ENCODE measurements around the gene PLPPR2. TPM values are rescaled to one million over a fixed set of nuclear protein-coding genes. Genes with fewer than 3 reads are reported as not detected.
"Not testable (repeated sequence)": the region's sequence is repeated elsewhere in the genome, so short reads cannot be mapped to it uniquely, and the experiment has no call there.

The PLPPR2 gene
- total and polyA plus RNA-seq, 4 donors: 11.4 to 41.0 (median 36.9) TPM

DNA sequence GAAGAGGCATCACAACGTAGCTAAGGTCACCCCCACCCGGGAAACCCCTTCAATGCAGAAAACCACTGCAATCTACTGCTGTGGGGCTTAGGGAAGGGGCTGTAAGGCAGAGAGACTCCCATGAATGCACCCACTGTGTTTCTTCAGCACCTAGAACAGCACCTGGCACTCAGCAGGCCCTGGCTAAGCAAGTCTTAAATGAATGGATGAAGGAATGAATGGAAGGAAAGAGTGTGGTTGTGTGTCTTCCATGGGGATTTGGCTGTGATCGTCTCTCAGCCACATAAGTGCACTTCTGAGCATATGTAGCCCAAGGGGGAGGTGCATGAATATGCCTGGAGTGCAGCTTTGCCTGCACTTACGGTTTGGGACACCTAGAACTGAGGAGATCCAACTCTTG, 6.1 kb upstream of the PLPPR2 start:
- WGBS, 2 donors: 90 to 94% methylated on average over 4 of the region's 4 CpGs
- Histone ChIP-seq H3K4me1 (ENCODE audit: control insufficient read depth in 1 of 2, insufficient read depth in 2 of 2, low read length in 2 of 2) (no peaks in the 10 kb centered on the region), H3K27ac (ENCODE audit: low read depth in 1 of 2, low read length in 2 of 2) (no peak overlapping the region), H3K27me3 (ENCODE audit: control insufficient read depth in 1 of 2, insufficient read depth in 2 of 2, low read length in 1 of 2) (no peaks in the 10 kb centered on the region), H3K36me3 (ENCODE audit: control insufficient read depth in 1 of 2, insufficient read depth in 2 of 2, low read length in 1 of 2) (no peaks in the 10 kb centered on the region), H3K4me3 (ENCODE audit: low read length in 2 of 2) (no peak overlapping the region), H3K9me3 (ENCODE audit: control insufficient read depth, low read length) (peaks cover 1% of the 10 kb centered on the region)
- ATAC-seq (ENCODE audit: low FRiP score) (no peak), DNase-seq (no peak)
- intact Hi-C loops (cut with DNase I): no loop called here

DNA sequence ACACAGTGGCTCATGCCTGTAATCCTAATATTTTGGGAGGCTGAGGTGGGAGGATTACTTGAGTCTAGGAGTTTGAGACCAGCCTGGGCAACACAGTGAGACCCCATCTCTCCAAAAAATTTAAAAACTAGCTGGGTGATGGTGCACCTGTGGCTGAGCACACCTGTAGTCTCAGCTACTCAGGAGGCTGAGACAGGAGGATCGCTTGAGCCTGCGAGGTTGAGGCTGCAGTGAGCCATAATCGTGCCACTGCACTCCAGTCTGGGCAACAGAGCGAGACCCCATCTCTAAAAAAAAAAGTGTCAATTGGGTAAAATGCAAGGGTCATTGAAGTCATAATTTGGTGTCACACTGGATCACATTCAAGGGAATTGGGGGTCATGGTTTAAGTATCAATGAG, 1.1 kb upstream of the PLPPR2 start:
- H3K4me3 ChIP-seq (ENCODE audit: low read length in 2 of 2); DNase-seq; H3K4me1 ChIP-seq (ENCODE audit: control insufficient read depth in 1 of 2, insufficient read depth in 2 of 2, low read length in 2 of 2); H3K27me3 ChIP-seq (ENCODE audit: control insufficient read depth in 1 of 2, insufficient read depth in 2 of 2, low read length in 1 of 2); ATAC-seq (ENCODE audit: low FRiP score); H3K27ac ChIP-seq (ENCODE audit: low read depth in 1 of 2, low read length in 2 of 2); H3K9me3 ChIP-seq (ENCODE audit: control insufficient read depth, low read length); H3K36me3 ChIP-seq (ENCODE audit: control insufficient read depth in 1 of 2, insufficient read depth in 2 of 2, low read length in 1 of 2); intact Hi-C loops (cut with DNase I): not testable (repeated sequence)
- WGBS, 2 donors: 95 to 97% methylated on average over 4 of the region's 4 CpGs

DNA sequence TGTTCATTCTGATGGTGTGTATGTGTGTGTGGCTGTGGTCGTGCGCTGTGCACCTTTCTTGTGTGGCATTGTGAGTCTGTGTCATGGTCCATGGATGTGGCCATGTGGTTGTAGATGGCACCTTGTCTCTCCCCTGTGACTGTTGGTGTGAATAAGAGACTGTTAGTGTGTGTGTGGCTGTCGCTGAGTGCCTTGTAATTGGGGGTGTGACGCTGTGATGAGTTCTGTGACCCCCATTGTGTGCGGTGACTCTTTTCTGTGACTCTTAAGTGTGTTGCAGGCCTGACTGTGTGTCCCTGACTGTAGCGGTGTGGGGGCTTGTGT, 804 bp downstream of the PLPPR2 start:
- 69 to 78% methylated on average over 6 of the region's 6 CpGs for WGBS, 2 donors

DNA sequence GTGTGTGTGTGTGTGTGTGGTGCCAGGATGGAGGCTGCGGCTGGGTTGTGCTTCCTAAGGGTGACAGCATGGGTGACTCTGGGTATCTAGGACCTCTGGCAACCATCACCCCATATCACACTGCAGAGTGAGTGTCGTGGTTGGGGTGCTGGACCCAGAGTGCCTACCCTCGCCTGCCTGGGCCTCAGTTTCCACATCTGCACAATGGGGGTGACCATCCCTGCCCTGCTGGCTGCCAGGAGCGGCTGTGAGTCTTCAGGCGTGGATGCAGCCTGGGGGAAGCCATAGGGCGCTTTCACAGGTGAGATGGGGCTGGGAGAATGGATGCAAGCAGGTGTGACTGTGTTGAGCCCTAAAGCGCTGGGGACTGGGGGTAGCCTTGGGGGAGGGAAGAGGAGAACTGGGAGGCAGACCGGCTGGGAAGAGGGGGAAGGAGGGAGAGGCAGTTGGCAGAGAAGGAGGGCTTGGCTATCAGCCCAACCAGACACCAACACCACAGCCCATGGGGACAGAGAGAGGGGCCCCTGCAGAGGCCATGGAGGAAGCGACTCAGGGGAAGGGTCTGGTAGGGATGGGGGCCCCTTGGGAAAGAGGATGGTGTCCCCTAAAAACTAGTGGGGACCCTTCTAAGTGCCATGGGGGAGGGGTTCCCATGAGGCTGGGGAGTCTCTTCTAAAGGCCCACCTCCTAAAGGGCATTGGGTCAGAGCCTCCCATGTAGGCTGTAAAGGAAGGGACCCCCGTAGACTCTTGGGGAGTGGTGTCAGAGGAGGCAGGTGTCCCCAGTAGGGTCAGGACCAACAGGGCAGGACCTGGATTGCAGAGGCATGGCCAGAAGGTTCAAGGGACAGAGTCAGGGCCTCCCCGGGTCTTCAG, 1.7 kb downstream of the PLPPR2 start:
- H3K36me3 ChIP-seq (ENCODE audit: control insufficient read depth in 1 of 2, insufficient read depth in 2 of 2, low read length in 1 of 2): peaks cover 0 to 5% of the 10 kb centered on the region in 2 donors
- intact Hi-C loops (cut with DNase I): no loop called here
- no peak for DNase-seq

More for the DNA sequence above, 804 bp downstream of the PLPPR2 start:
- Histone ChIP-seq H3K9me3 (ENCODE audit: control insufficient read depth, low read length) (no peaks in the 10 kb centered on the region), H3K4me3 (ENCODE audit: low read length in 2 of 2) (peak overlapping the region in 1 of 2 donors; percentile 51), H3K27me3 (ENCODE audit: control insufficient read depth in 1 of 2, insufficient read depth in 2 of 2, low read length in 1 of 2) (no peaks in the 10 kb centered on the region), H3K36me3 (ENCODE audit: control insufficient read depth in 1 of 2, insufficient read depth in 2 of 2, low read length in 1 of 2) (peaks cover 0 to 4% of the 10 kb centered on the region in 2 donors), H3K27ac (ENCODE audit: low read depth in 1 of 2, low read length in 2 of 2) (peak overlapping the region in 1 of 2 donors; percentile 16), H3K4me1 (ENCODE audit: control insufficient read depth in 1 of 2, insufficient read depth in 2 of 2, low read length in 2 of 2) (no peaks in the 10 kb centered on the region)
- intact Hi-C loops (cut with DNase I): no loop called here
- ATAC-seq (ENCODE audit: low FRiP score): no peak
- no peak for DNase-seq

DNA sequence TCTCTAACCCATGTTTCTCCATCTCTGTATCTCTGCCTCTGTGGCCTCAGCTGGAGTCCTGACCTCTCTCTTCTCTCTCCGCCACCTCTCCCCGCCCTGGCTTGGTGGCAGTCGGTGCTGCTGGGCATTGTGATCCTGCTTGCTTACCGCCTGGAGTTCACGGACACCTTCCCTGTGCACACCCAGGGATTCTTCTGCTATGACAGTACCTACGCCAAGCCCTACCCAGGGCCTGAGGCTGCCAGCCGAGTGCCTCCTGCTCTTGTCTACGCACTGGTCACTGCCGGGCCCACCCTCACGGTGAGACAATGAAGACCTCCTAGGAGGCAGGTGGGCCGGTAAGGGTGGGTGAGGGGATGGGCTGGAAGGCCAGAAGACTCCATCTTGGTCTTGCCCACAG, 4.2 kb downstream of the PLPPR2 start:
- Histone ChIP-seq H3K9me3 (ENCODE audit: control insufficient read depth, low read length) (no peaks in the 10 kb centered on the region), H3K27ac (ENCODE audit: low read depth in 1 of 2, low read length in 2 of 2) (no peak overlapping the region), H3K27me3 (ENCODE audit: control insufficient read depth in 1 of 2, insufficient read depth in 2 of 2, low read length in 1 of 2) (no peaks in the 10 kb centered on the region), H3K36me3 (ENCODE audit: control insufficient read depth in 1 of 2, insufficient read depth in 2 of 2, low read length in 1 of 2) (peaks cover 0 to 5% of the 10 kb centered on the region in 2 donors), H3K4me1 (ENCODE audit: control insufficient read depth in 1 of 2, insufficient read depth in 2 of 2, low read length in 2 of 2) (no peaks in the 10 kb centered on the region), H3K4me3 (ENCODE audit: low read length in 2 of 2) (no peak overlapping the region)
- WGBS, 2 donors: 88 to 89% methylated on average over 11 of the region's 11 CpGs
- no peak for ATAC-seq (ENCODE audit: low FRiP score)
- DNase-seq: no peak
- intact Hi-C loops (cut with DNase I): no loop called here

More for the DNA sequence above, 1.7 kb downstream of the PLPPR2 start:
- no peaks in the 10 kb centered on the region for H3K9me3 ChIP-seq (ENCODE audit: control insufficient read depth, low read length)
- WGBS, 2 donors: 80 to 82% methylated on average over 11 of the region's 11 CpGs
- no peak overlapping the region for H3K4me3 ChIP-seq (ENCODE audit: low read length in 2 of 2)
- H3K4me1 ChIP-seq (ENCODE audit: control insufficient read depth in 1 of 2, insufficient read depth in 2 of 2, low read length in 2 of 2): no peaks in the 10 kb centered on the region
- no peaks in the 10 kb centered on the region for H3K27me3 ChIP-seq (ENCODE audit: control insufficient read depth in 1 of 2, insufficient read depth in 2 of 2, low read length in 1 of 2)
- H3K27ac ChIP-seq (ENCODE audit: low read depth in 1 of 2, low read length in 2 of 2): no peak overlapping the region
- no peak for ATAC-seq (ENCODE audit: low FRiP score)

DNA sequence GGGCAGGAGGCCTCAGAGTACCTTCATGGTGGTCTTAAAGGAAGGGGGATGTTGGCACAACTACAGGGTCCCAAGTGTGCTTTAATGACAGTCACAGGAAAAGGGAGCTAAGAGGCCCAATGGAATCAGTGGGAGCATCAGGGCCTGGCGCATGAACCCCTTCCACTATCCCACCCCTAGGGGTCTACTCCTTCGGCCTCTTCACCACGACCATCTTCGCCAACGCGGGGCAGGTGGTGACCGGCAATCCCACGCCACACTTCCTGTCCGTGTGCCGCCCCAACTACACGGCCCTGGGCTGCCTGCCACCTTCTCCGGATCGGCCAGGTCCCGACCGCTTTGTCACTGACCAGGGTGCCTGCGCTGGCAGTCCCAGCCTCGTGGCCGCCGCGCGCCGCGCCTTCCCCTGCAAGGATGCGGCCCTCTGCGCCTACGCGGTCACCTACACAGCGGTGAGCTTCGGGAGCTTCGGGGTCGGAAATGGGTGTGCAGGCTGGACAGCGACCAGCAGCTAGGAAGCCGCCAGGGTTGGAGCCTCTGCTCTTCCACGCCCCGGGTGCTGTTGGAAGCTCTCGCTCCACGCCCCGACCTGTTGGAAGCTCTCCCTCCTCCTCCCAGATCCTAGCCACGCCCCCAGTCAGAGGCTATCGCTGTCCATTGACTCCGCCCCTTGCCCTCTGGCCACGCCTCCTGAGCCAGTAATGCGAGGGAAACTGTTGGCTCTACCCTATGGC, 6.0 kb downstream of the PLPPR2 start:
- peaks cover 0 to 8% of the 10 kb centered on the region in 2 donors for H3K36me3 ChIP-seq (ENCODE audit: control insufficient read depth in 1 of 2, insufficient read depth in 2 of 2, low read length in 1 of 2)

DNA sequence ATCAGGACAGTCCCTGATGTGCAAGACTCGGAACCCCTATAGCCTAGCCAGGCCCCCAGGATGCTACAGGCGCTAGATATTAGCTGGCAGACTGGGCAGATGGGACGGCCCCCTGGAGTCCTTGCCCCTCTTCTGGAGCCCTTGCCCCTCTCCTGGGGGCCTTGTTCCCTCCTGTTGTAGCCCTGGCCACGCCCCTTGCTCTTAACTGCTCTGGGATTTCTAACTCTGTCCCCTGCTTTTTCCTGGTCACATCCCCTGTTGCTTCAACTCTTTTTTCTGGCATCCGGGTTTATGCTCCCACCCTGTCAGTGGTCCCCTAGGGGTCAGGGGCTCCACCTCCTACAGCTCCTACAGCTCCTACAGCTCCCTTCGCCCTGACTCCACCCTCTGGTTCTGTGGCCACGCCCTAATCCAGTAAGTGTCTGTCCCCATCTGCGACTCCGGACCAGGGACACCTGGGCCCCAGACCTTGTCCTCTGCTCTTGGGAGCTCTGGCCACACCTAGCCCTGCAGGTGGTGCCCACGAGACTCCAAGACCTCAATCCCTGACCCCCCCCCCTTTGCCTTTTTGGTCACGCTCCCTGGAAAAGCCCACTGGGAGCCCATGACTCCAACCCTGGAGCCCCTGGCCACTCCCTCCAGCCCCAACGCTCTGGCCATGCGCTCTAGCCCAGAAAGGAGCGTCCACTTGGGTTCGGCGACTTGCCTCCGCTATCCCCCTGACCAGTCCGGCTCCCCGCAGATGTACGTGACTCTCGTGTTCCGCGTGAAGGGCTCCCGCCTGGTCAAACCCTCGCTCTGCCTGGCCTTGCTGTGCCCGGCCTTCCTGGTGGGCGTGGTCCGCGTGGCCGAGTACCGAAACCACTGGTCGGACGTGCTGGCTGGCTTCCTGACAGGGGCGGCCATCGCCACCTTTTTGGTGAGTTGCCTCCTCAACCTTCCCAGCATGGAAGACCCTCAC, 6.8 kb downstream of the PLPPR2 start:
- DNase-seq (no peak), ATAC-seq (ENCODE audit: low FRiP score) (no peak)
- intact Hi-C loops (cut with DNase I): no loop called here
- H3K9me3 ChIP-seq (ENCODE audit: control insufficient read depth, low read length): no peaks in the 10 kb centered on the region
- H3K36me3 ChIP-seq (ENCODE audit: control insufficient read depth in 1 of 2, insufficient read depth in 2 of 2, low read length in 1 of 2): peaks cover 0 to 8% of the 10 kb centered on the region in 2 donors
- H3K4me1 ChIP-seq (ENCODE audit: control insufficient read depth in 1 of 2, insufficient read depth in 2 of 2, low read length in 2 of 2): no peaks in the 10 kb centered on the region
- H3K4me3 ChIP-seq (ENCODE audit: low read length in 2 of 2): no peak overlapping the region
- WGBS, 2 donors: 83 to 84% methylated on average over 34 to 35 of the region's 35 CpGs
- no peak overlapping the region for H3K27ac ChIP-seq (ENCODE audit: low read depth in 1 of 2, low read length in 2 of 2)
- H3K27me3 ChIP-seq (ENCODE audit: control insufficient read depth in 1 of 2, insufficient read depth in 2 of 2, low read length in 1 of 2): no peaks in the 10 kb centered on the region

More for the DNA sequence above, 6.0 kb downstream of the PLPPR2 start:
- peak; percentile 3 for ATAC-seq (ENCODE audit: low FRiP score)
- no peaks in the 10 kb centered on the region for H3K4me1 ChIP-seq (ENCODE audit: control insufficient read depth in 1 of 2, insufficient read depth in 2 of 2, low read length in 2 of 2)
- no peak for DNase-seq
- H3K27me3 ChIP-seq (ENCODE audit: control insufficient read depth in 1 of 2, insufficient read depth in 2 of 2, low read length in 1 of 2): no peaks in the 10 kb centered on the region
- WGBS, 2 donors: 66 to 71% methylated on average over 43 of the region's 43 CpGs
- no peak overlapping the region for H3K27ac ChIP-seq (ENCODE audit: low read depth in 1 of 2, low read length in 2 of 2)
- no peaks in the 10 kb centered on the region for H3K9me3 ChIP-seq (ENCODE audit: control insufficient read depth, low read length)
- intact Hi-C loops (cut with DNase I): no loop called here
- H3K4me3 ChIP-seq (ENCODE audit: low read length in 2 of 2): no peak overlapping the region

DNA sequence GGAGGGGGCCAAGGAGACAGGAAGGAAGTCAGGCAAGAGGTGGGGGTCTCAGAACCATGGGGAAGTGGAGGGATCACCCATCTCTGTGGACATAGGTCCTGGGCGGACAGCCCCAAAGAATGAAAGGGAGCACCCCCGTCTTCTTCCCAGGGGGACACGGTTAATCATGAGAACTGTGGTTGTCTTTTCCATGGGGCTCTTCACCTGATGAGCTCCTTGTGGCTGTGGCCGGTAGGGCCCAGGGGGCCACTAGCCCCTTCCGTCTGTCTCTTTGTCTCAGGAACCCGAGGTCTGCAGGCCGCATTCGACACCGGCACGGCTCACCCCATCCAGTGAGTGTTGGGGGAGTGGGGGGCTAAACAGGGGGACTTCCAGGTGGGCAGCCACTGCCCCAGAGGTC, 8.6 kb downstream of the PLPPR2 start:
- no peak for DNase-seq
- intact Hi-C loops (cut with DNase I): no loop called here
- WGBS, 2 donors: 91% methylated on average over 10 of the region's 10 CpGs

More for the DNA sequence above, 8.6 kb downstream of the PLPPR2 start:
- ATAC-seq (ENCODE audit: low FRiP score): no peak
- no peaks in the 10 kb centered on the region for H3K27me3 ChIP-seq (ENCODE audit: control insufficient read depth in 1 of 2, insufficient read depth in 2 of 2, low read length in 1 of 2)
- H3K4me3 ChIP-seq (ENCODE audit: low read length in 2 of 2): no peak overlapping the region
- H3K27ac ChIP-seq (ENCODE audit: low read depth in 1 of 2, low read length in 2 of 2): no peak overlapping the region
- peaks cover 0 to 8% of the 10 kb centered on the region in 2 donors for H3K36me3 ChIP-seq (ENCODE audit: control insufficient read depth in 1 of 2, insufficient read depth in 2 of 2, low read length in 1 of 2)
- H3K9me3 ChIP-seq (ENCODE audit: control insufficient read depth, low read length): no peaks in the 10 kb centered on the region
- H3K4me1 ChIP-seq (ENCODE audit: control insufficient read depth in 1 of 2, insufficient read depth in 2 of 2, low read length in 2 of 2): no peaks in the 10 kb centered on the region
